Daoy (cell line): Measurements from ENCODE around the gene NOL9. TPM values are rescaled to one million over a fixed set of nuclear protein-coding genes. Genes with fewer than 3 reads are reported as not detected.
A peak's percentile ranks its signal among the peaks of the same experiment; 100 is the strongest.

ENCODE experiments used
- DNase-seq: peaks from one replicate; pipeline ENCODE4 v3.0.0-alpha.2; 2015; ENCODE audit warnings: low read depth
- total RNA-seq: library from RNA; depleted of rRNA; stranded (reverse); fragments of >200 nt; shearing (Covaris generic); gene quantifications from 2 replicates; pipeline ENCODE4 v1.2.3, GENCODE V29; 2014

NOL9 gene
- total RNA-seq, 1 experiment from 2014 or later: 29.9 TPM

- no peak for DNase-seq
Observed at GRCh38 chr1:6590046-6590445, 35.7 kb upstream of the NOL9 start.

GRCh38 chr1:6588893-6589520, 34.7 kb upstream of the NOL9 start:
- no peak for DNase-seq

GRCh38 chr1:6588128-6588892, 34.0 kb upstream of the NOL9 start:
- DNase-seq: no peak

- DNase-seq: no peak
Observed at GRCh38 chr1:6587261-6588005, 33.1 kb upstream of the NOL9 start.

GRCh38 chr1:6586404-6586816, 32.1 kb upstream of the NOL9 start:
- DNase-seq: no peak

- no peak for DNase-seq
Observed at GRCh38 chr1:6585841-6586240, 31.5 kb upstream of the NOL9 start.

GRCh38 chr1:6585081-6585722, 30.9 kb upstream of the NOL9 start:
- no peak for DNase-seq

- no peak for DNase-seq
Observed at GRCh38 chr1:6584126-6585080, 30.1 kb upstream of the NOL9 start.

GRCh38 chr1:6582370-6582769, 28.1 kb upstream of the NOL9 start:
- DNase-seq: no peak

GRCh38 chr1:6581561-6582305, 27.4 kb upstream of the NOL9 start:
- DNase-seq: peak; percentile 67

- DNase-seq: no peak
Observed at GRCh38 chr1:6580593-6581409, 26.5 kb upstream of the NOL9 start.

- DNase-seq: no peak
Observed at GRCh38 chr1:6580119-6580592, 25.8 kb upstream of the NOL9 start.

GRCh38 chr1:6579374-6580118, 25.2 kb upstream of the NOL9 start, which contains the start of gene ZBTB48:
Gene ZBTB48, plus strand, starts transcription at chr1:6579994. Its CDS starts 616 bp downstream, at chr1:6580610.
- DNase-seq: peak; percentile 99

- no peak for DNase-seq
Observed at GRCh38 chr1:6578624-6579373, 24.5 kb upstream of the NOL9 start.

- no peak for DNase-seq
Observed at GRCh38 chr1:6577831-6578525, 23.7 kb upstream of the NOL9 start.

GRCh38 chr1:6574818-6575217, 20.5 kb upstream of the NOL9 start:
- no peak for DNase-seq

GRCh38 chr1:6574025-6574620, 19.8 kb upstream of the NOL9 start:
- no peak for DNase-seq
